ENCODE data around the gene CA10. TPM values are rescaled to one million over a fixed set of nuclear protein-coding genes. Genes with fewer than 3 reads are reported as not detected.

CA10 gene
- total RNA-seq, 1 donor from 2014 or later: 2.0 TPM

GRCh38 chr17:51841669-51842068 is 316.8 kb downstream of the CA10 start:
- DNase-seq (ENCODE audit: extremely low spot score in 2 of 2): no peak
- no peak overlapping the region for H3K27ac ChIP-seq
- H3K9me3 ChIP-seq: no peaks in the 10 kb centered on the region
- intact Hi-C loops (cut with DNase I): no loop called here
- H3K27me3 ChIP-seq: no peaks in the 10 kb centered on the region
- no peaks in the 10 kb centered on the region for H3K36me3 ChIP-seq
- no peak overlapping the region for H3K4me3 ChIP-seq
- TF ChIP-seq POLR2AphosphoS5 (IDR thresholded peaks at IDR 0.05; ENCODE audit: insufficient read depth in 1 of 2, low read depth in 1 of 2) (no peak), POLR2A (IDR thresholded peaks at IDR 0.05) (no peak), CTCF (IDR thresholded peaks at IDR 0.05) (no peak)
- no peaks in the 10 kb centered on the region for H3K4me1 ChIP-seq

GRCh38 chr17:51840688-51841087 is 317.8 kb downstream of the CA10 start:
- TF ChIP-seq CTCF (IDR thresholded peaks at IDR 0.05): no peak
- H3K9me3 ChIP-seq: no peaks in the 10 kb centered on the region
- no peaks in the 10 kb centered on the region for H3K4me1 ChIP-seq
- H3K27ac ChIP-seq: no peak overlapping the region
- DNase-seq (ENCODE audit: extremely low spot score in 2 of 2): no peak
- H3K36me3 ChIP-seq: no peaks in the 10 kb centered on the region
- no peaks in the 10 kb centered on the region for H3K27me3 ChIP-seq
- no peak overlapping the region for H3K4me3 ChIP-seq
- intact Hi-C loops (cut with DNase I): no loop called here

- TF ChIP-seq CTCF (IDR thresholded peaks at IDR 0.05) (no peak), POLR2A (IDR thresholded peaks at IDR 0.05) (no peak), POLR2AphosphoS5 (IDR thresholded peaks at IDR 0.05; ENCODE audit: insufficient read depth in 1 of 2, low read depth in 1 of 2) (no peak)
- Histone ChIP-seq H3K9me3 (no peaks in the 10 kb centered on the region), H3K4me3 (no peak overlapping the region), H3K4me1 (no peaks in the 10 kb centered on the region), H3K27me3 (no peaks in the 10 kb centered on the region), H3K27ac (no peak overlapping the region), H3K36me3 (no peaks in the 10 kb centered on the region)
- intact Hi-C loops (cut with DNase I): no loop called here
- DNase-seq (ENCODE audit: extremely low spot score in 2 of 2): no peak
Observed at GRCh38 chr17:51833620-51834019, 324.9 kb downstream of the CA10 start.

- no peaks in the 10 kb centered on the region for H3K36me3 ChIP-seq
- no peak overlapping the region for H3K4me3 ChIP-seq
- no peak overlapping the region for H3K27ac ChIP-seq
- no peaks in the 10 kb centered on the region for H3K27me3 ChIP-seq
- intact Hi-C loops (cut with DNase I): no loop called here
- DNase-seq (ENCODE audit: extremely low spot score in 2 of 2): no peak
- TF ChIP-seq POLR2A (IDR thresholded peaks at IDR 0.05) (no peak), POLR2AphosphoS5 (IDR thresholded peaks at IDR 0.05; ENCODE audit: insufficient read depth in 1 of 2, low read depth in 1 of 2) (no peak), CTCF (IDR thresholded peaks at IDR 0.05) (no peak)
- H3K9me3 ChIP-seq: no peaks in the 10 kb centered on the region
- H3K4me1 ChIP-seq: no peaks in the 10 kb centered on the region
Observed at GRCh38 chr17:51833045-51833444, 325.5 kb downstream of the CA10 start.

- Histone ChIP-seq H3K36me3 (no peaks in the 10 kb centered on the region), H3K27ac (no peak overlapping the region), H3K4me3 (no peak overlapping the region), H3K4me1 (no peaks in the 10 kb centered on the region), H3K27me3 (no peaks in the 10 kb centered on the region), H3K9me3 (no peaks in the 10 kb centered on the region)
- intact Hi-C loops (cut with DNase I): no loop called here
- no peak for DNase-seq (ENCODE audit: extremely low spot score in 2 of 2)
- TF ChIP-seq POLR2AphosphoS5 (IDR thresholded peaks at IDR 0.05; ENCODE audit: insufficient read depth in 1 of 2, low read depth in 1 of 2) (no peak), POLR2A (IDR thresholded peaks at IDR 0.05) (no peak), CTCF (IDR thresholded peaks at IDR 0.05) (no peak)
Observed at GRCh38 chr17:51830886-51831285, 327.6 kb downstream of the CA10 start.

Data from vagina (tissue), 2 donors.